HG02623 (cell line): ENCODE data around the gene SNRNP200.

Source experiments
- ATAC-seq: cut with Tn5 transposase; IDR thresholded peaks from one replicate; pipeline ENCODE4 v1.9.1; 2021; ENCODE audit warnings: moderate library complexity; ENCODE audit not compliant: unreplicated experiment

SNRNP200 gene

GRCh38 chr2:96305091-96305978 is at the start of gene SNRNP200:
Gene SNRNP200 (minus strand): TSS chr2:96305546. CDS start chr2:96305437, 109 bp downstream.
- peak; percentile 93 for ATAC-seq

DNA sequence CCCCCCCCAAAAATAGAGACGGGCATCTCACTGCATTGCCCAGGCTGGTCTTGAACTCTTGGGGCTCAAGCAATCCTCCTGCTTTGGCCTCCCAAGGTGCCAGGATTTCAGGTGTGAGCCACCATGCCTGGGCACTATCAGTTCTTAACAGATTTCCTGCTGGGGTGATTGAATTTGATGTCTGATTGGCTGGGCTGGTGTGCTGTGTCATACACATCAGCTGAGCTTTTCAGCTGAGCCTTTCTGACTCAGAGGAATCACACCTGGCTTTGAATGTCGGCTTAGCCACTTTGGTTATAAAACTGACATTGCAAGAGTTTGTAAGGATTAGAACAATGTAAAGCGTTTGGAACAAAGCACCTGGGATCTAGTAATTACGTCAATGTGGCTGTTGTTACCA is 49.1 kb upstream of the SNRNP200 start:
- no peak for ATAC-seq

DNA sequence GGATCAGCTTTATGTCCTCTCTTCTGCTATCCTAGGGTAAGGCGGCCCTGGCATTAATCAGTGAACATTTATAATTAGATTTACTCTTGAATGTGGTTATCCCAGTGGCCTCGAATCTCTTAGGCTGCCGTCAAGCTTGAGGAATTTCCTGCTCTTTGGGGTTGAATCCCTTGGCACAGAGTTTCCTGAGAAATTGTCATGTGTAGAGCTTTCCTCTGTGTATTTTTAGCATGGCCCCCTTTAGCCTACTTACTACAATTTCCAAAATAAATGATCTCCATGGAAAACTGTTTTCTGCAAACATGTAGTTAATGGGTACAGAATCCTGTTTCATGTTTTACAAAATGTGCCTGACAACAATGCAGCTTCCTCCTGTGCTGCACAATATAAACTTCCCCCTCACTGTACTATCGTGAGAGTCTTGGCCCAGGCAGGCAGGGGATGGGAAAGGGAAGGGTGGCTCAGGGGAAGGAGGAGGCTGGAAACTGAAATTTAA is 48.3 kb upstream of the SNRNP200 start:
- ATAC-seq = no peak

DNA sequence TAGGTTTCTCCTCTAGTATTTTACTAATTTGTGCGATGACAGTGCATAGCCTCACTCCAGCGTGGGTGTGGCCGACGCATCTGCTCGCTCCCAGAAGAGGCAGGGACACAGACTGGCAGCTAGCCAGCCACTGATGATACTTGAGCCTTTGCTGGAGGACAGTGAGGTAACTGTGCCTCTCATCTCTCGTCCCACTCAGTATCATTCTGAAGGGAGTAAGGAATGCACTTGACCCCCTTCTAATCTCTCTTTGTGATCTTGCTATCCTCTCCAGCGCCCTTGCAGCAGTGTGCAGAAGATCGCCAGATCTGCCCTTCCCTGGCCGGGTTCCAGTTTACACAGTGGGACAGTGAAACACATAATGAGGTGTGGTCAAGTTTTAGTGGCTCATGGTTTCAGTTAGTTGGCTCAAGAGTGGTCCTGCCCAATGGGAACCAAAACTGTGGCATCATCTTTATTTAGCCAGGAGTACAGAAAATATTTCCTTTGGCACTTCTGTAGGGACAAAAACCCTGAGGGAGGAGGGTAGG is 47.8 kb upstream of the SNRNP200 start:
- ATAC-seq = no peak

GRCh38 chr2:96347395-96347794 is 42.0 kb upstream of the SNRNP200 start:
- no peak for ATAC-seq

GRCh38 chr2:96345868-96346462 is 40.6 kb upstream of the SNRNP200 start:
- no peak for ATAC-seq

DNA sequence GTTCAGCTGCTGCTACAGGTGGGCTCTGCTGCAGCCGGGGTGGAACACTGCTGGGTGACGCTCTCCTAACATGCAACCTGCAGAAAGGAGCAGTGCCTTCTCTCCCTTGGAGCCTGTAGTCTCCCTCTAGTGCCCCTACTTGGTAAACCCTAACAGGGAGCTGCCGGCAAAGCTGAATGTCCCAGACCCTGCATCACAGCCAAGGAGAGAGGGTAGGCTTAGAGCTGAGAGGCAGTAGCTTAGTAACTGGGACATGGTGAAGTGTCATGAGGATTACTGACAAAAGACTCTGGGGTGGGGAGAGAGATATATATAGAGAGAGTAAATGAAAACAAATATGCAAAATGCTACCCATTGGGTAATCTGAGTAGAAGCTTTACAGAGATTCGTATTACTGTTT is 40.1 kb upstream of the SNRNP200 start:
- no peak for ATAC-seq

GRCh38 chr2:96344011-96344410 is 38.7 kb upstream of the SNRNP200 start:
- peak; percentile 79 for ATAC-seq

- ATAC-seq = no peak
Measured at GRCh38 chr2:96342085-96342484, 36.7 kb upstream of the SNRNP200 start.

GRCh38 chr2:96341641-96342040 is 36.3 kb upstream of the SNRNP200 start:
- ATAC-seq = no peak

- ATAC-seq = no peak
Measured at GRCh38 chr2:96340493-96341414, 35.4 kb upstream of the SNRNP200 start.

DNA sequence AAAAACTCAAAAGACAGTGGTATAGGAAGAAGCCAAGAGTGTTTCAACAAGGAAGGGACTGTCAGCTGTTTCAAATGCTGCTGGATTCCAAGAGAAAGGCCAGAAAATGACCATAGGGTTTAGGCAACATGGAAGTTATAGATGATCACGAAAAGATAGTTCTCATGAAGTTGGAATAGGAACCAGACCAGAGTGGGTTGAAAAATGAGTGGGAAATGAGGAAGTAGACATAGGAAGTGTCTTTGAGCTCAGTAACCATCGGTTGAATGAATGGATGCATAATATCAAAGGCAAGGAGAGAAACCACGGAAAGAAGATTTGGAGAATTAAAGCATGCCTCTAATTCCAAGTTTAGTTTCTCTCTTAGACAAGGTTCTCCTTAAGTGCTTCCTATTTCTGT is 31.5 kb upstream of the SNRNP200 start:
- no peak for ATAC-seq

DNA sequence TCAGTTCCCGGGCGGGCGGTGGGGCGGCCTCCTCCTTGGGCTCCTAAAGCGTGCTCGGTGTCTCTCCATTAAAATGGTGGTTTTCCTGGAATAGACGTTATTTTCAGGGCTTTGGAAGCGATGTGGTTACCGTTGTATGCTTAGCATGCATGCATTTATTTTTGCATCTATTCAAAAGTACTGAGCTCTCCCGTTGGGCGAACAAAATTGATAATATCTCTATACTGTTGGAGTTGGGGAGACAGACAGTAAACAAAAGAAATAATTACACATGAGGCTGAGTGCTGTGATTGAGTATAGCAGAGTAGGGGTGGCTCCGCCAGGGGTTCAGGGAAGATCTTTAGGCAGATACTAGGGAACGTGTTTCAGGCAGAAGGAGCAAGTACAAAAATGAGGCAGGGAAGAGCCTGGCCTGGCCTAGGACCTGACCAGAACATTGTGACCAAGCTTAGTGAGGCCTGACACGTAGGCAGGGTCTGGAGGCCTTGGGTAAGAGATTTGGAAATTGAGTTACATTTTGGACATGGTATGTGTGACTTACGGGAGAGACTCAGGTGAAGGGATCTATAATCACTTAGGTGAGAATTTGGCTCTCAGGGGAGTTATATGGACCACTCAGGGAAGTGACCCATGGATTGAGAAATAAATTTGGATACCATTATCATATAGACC is 30.9 kb upstream of the SNRNP200 start:
- ATAC-seq = no peak

GRCh38 chr2:96333708-96334107 is 28.4 kb upstream of the SNRNP200 start:
- no peak for ATAC-seq

- no peak for ATAC-seq
Measured at GRCh38 chr2:96330407-96330806, 25.1 kb upstream of the SNRNP200 start.

- ATAC-seq = no peak
Measured at GRCh38 chr2:96329874-96330273, 24.5 kb upstream of the SNRNP200 start.

GRCh38 chr2:96329456-96329855 is 24.1 kb upstream of the SNRNP200 start:
- no peak for ATAC-seq

- no peak for ATAC-seq
Measured at GRCh38 chr2:96326990-96327820, 21.9 kb upstream of the SNRNP200 start.

DNA sequence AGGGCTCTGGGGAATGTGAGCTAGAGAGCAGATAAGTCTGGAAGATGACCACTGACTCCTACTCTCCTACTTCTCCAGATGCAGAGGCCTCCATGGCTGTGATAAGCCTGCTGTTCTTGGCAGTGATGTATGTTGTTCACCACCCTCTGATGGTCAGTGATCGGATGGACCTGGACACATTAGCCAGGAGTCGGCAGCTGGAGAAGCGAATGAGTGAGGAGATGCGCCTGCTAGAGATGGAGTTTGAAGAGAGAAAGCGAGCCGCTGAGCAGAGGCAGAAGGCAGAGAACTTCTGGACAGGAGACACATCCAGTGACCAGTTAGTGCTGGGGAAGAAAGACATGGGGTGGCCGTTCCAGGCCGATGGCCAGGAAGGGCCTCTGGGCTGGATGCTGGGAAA is 21.2 kb upstream of the SNRNP200 start:
- ATAC-seq = no peak

DNA sequence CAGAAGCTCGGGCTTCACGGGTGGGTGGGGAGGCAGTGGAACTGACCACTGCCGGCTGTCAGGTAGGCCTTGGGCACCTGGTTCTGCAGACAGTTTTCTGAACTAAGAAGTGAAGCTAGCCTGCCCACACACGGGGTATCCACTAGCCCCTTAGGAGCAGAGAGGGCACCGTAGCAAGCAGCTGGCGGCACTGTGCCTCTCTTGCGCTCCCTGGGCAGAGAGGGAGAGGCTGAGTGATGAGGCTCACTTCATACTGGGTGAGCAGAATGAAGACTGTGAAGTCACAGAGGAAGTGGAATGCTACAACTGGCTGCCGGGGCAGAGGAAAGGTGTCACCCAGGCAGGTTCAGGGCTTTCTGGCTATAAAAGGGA is 20.5 kb upstream of the SNRNP200 start:
- no peak for ATAC-seq
